Trophoblast cell (in vitro differentiated cells and primary cell): Measurements from ENCODE around the gene HAUS7.

ENCODE experiments used
- DNase-seq, 2 donors: peaks; one replicate each; pipeline ENCODE4 v3.0.0-alpha.2; 2016
- H2AFZ ChIP-seq: 2 replicates; pipeline ENCODE4 v1.6.1; 2013; ENCODE audit warnings: low read length, moderate library complexity, mild to moderate bottlenecking; ENCODE audit not compliant: insufficient read depth, poor library complexity
- H2AK5ac ChIP-seq: 2 replicates; pipeline ENCODE4 v1.6.1; 2013; ENCODE audit warnings: mild to moderate bottlenecking, low read length
- H2BK120ac ChIP-seq: 2 replicates; pipeline ENCODE4 v1.6.1; 2013; ENCODE audit warnings: low read length, mild to moderate bottlenecking, moderate library complexity; ENCODE audit not compliant: insufficient read depth, poor library complexity
- H2BK12ac ChIP-seq: 2 replicates; pipeline ENCODE4 v1.6.1; 2013; ENCODE audit warnings: mild to moderate bottlenecking, low read length, moderate library complexity
- H2BK5ac ChIP-seq: 2 replicates; pipeline ENCODE4 v1.6.1; 2013; ENCODE audit warnings: low read length, low read depth, moderate library complexity, mild to moderate bottlenecking; ENCODE audit not compliant: poor library complexity
- H3K14ac ChIP-seq: 2 replicates; pipeline ENCODE4 v1.6.1; 2013; ENCODE audit warnings: mild to moderate bottlenecking, low read length
- H3K18ac ChIP-seq: 2 replicates; pipeline ENCODE4 v1.6.1; 2013; ENCODE audit warnings: mild to moderate bottlenecking, low read length
- H3K23ac ChIP-seq: 2 replicates; pipeline ENCODE4 v1.6.1; 2013; ENCODE audit warnings: low read length
- H3K27ac ChIP-seq: 2 replicates; pipeline ENCODE4 v1.5.1; 2013; ENCODE audit warnings: low read depth, mild to moderate bottlenecking, inconsistent platforms, low read length, moderate library complexity
- H3K27me3 ChIP-seq: 2 replicates; pipeline ENCODE4 v1.6.1; 2013; ENCODE audit warnings: inconsistent platforms, mild to moderate bottlenecking, low read length, moderate library complexity; ENCODE audit not compliant: insufficient read depth
- H3K36me3 ChIP-seq, 2 experiments: 1 replicate in 1 of 2; 2 replicates in 1 of 2; pipeline ENCODE4 v1.6.1; 2013; ENCODE audit warnings: low read length in 2 of 2, mild to moderate bottlenecking in 2 of 2, moderate library complexity in 1 of 2; ENCODE audit not compliant: insufficient read depth in 2 of 2, control insufficient read depth in 1 of 2
- H3K4ac ChIP-seq: 2 replicates; pipeline ENCODE4 v1.6.1; 2013; ENCODE audit warnings: low read depth, mild to moderate bottlenecking, low read length, moderate library complexity
- H3K4me1 ChIP-seq, 2 experiments: 1 replicate in 1 of 2; 2 replicates in 1 of 2; pipeline ENCODE4 v1.6.1; 2013; ENCODE audit warnings: low read length in 2 of 2, mild to moderate bottlenecking in 2 of 2, moderate library complexity in 1 of 2; ENCODE audit not compliant: insufficient read depth in 2 of 2, control insufficient read depth in 1 of 2
- H3K4me2 ChIP-seq: 2 replicates; pipeline ENCODE4 v1.6.1; 2013; ENCODE audit warnings: inconsistent platforms, mild to moderate bottlenecking, low read length, moderate library complexity
- H3K4me3 ChIP-seq: 2 replicates; pipeline ENCODE4 v1.5.1; 2013; ENCODE audit warnings: mild to moderate bottlenecking, low read depth, low read length, inconsistent platforms
- H3K79me1 ChIP-seq: one replicate; pipeline ENCODE4 v1.6.1; 2013; ENCODE audit warnings: low read length
- H3K79me2 ChIP-seq: 2 replicates; pipeline ENCODE4 v1.6.1; 2013; ENCODE audit warnings: low read length, mild to moderate bottlenecking; ENCODE audit not compliant: control insufficient read depth, insufficient read depth, poor library complexity
- H3K9ac ChIP-seq: 2 replicates; pipeline ENCODE4 v1.6.1; 2013; ENCODE audit warnings: mild to moderate bottlenecking, low read length
- H3K9me3 ChIP-seq: 2 replicates; pipeline ENCODE4 v1.6.1; 2013; ENCODE audit warnings: low read depth, mild to moderate bottlenecking, control low read depth, inconsistent platforms, low read length; ENCODE audit not compliant: insufficient read depth
- H4K12ac ChIP-seq: 2 replicates; pipeline ENCODE4 v1.6.1; 2013; ENCODE audit warnings: low read depth, mild to moderate bottlenecking, low read length, moderate library complexity
- H4K8ac ChIP-seq: 2 replicates; pipeline ENCODE4 v1.6.1; 2013; ENCODE audit warnings: low read depth, mild to moderate bottlenecking, low read length, moderate library complexity
- H4K91ac ChIP-seq: one replicate; pipeline ENCODE4 v1.6.1; 2013; ENCODE audit warnings: low read depth, mild to moderate bottlenecking, low read length, moderate library complexity
- WGBS: extraction: QIAGEN DNeasy Blood & Tissue Kit; methylation state at CpG from one replicate; pipeline ENCODE4 v1.1.7; 2013; ENCODE audit warnings: missing lambda C conversion rate; ENCODE audit not compliant: insufficient read length, insufficient coverage; ENCODE audit errors: extremely low coverage; 5-methylcytosine and 5-hydroxymethylcytosine counted together

Gene HAUS7

GRCh38 chrX:153456704-153457103 lies 13.7 kb downstream of the HAUS7 start:
- H3K14ac ChIP-seq: no peak overlapping the region
- peaks cover 6 to 10% of the 10 kb centered on the region in 2 experiments for H3K4me1 ChIP-seq
- no peak overlapping the region for H3K4me2 ChIP-seq
- H3K79me2 ChIP-seq: no peaks in the 10 kb centered on the region
- no peaks in the 10 kb centered on the region for H3K27me3 ChIP-seq
- no peak overlapping the region for H3K23ac ChIP-seq
- no peak overlapping the region for H3K4me3 ChIP-seq
- H2BK120ac ChIP-seq: no peak overlapping the region
- no peak overlapping the region for H2AFZ ChIP-seq
- H3K79me1 ChIP-seq: peaks cover 7% of the 10 kb centered on the region
- DNase-seq: no peak
- peaks cover 11 to 14% of the 10 kb centered on the region in 2 experiments for H3K36me3 ChIP-seq
- H2BK12ac ChIP-seq: no peak overlapping the region
- no peak overlapping the region for H2BK5ac ChIP-seq
- no peak overlapping the region for H2AK5ac ChIP-seq
- no peak overlapping the region for H4K91ac ChIP-seq
- no peaks in the 10 kb centered on the region for H3K9me3 ChIP-seq
- no CpG with 5 or more reads among the region's 9 CpGs for WGBS
- no peak overlapping the region for H3K9ac ChIP-seq
- H3K27ac ChIP-seq: no peak overlapping the region
- H4K12ac ChIP-seq: no peak overlapping the region
- H4K8ac ChIP-seq: no peak overlapping the region
- H3K4ac ChIP-seq: no peak overlapping the region
- no peak overlapping the region for H3K18ac ChIP-seq

GRCh38 chrX:153456161-153456560 lies 14.2 kb downstream of the HAUS7 start:
- H3K79me1 ChIP-seq: peaks cover 7% of the 10 kb centered on the region
- H2AFZ ChIP-seq: no peak overlapping the region
- no peak overlapping the region for H3K27ac ChIP-seq
- no peak overlapping the region for H3K14ac ChIP-seq
- no peaks in the 10 kb centered on the region for H3K9me3 ChIP-seq
- H3K4ac ChIP-seq: no peak overlapping the region
- WGBS: no CpG with 5 or more reads among the region's 12 CpGs
- H2BK12ac ChIP-seq: no peak overlapping the region
- H2BK5ac ChIP-seq: no peak overlapping the region
- no peak overlapping the region for H3K9ac ChIP-seq
- H3K4me1 ChIP-seq: peaks cover 6 to 10% of the 10 kb centered on the region in 2 experiments
- no peak overlapping the region for H4K12ac ChIP-seq
- no peak overlapping the region for H2BK120ac ChIP-seq
- H3K18ac ChIP-seq: no peak overlapping the region
- peaks cover 9 to 12% of the 10 kb centered on the region in 2 experiments for H3K36me3 ChIP-seq
- H4K8ac ChIP-seq: no peak overlapping the region
- H3K79me2 ChIP-seq: no peaks in the 10 kb centered on the region
- H3K4me2 ChIP-seq: no peak overlapping the region
- DNase-seq: no peak
- no peak overlapping the region for H3K4me3 ChIP-seq
- H2AK5ac ChIP-seq: no peak overlapping the region
- H3K23ac ChIP-seq: no peak overlapping the region
- H3K27me3 ChIP-seq: no peaks in the 10 kb centered on the region
- no peak overlapping the region for H4K91ac ChIP-seq

DNA sequence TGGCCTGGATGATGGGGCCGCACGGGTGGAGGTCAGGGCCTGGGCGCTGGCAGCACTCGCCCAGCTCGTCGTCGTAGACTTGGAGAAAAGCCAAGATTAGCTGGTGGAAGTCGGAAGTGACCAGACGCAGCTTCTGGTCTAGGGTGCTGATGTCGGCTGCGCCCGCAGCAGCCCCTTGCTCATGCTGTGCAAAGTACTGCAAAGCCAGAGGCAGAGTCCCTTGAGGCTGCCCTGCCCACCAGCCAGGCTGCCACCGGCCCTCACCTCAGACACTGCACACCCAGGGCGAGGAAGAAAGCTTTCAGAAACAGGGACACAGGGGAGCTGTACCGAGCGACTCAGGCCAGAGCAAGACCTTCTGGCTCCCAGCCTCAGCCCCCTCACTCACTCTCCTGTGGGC lies 14.8 kb downstream of the HAUS7 start:
- H3K23ac ChIP-seq: no peak overlapping the region
- H2BK120ac ChIP-seq: no peak overlapping the region
- no peak overlapping the region for H3K18ac ChIP-seq
- no peak overlapping the region for H4K12ac ChIP-seq
- no peaks in the 10 kb centered on the region for H3K27me3 ChIP-seq
- H3K4ac ChIP-seq: no peak overlapping the region
- H3K9me3 ChIP-seq: no peaks in the 10 kb centered on the region
- no peak for DNase-seq
- no CpG with 5 or more reads among the region's 16 CpGs for WGBS
- no peak overlapping the region for H3K9ac ChIP-seq
- H3K27ac ChIP-seq: no peak overlapping the region
- no peak overlapping the region for H3K4me3 ChIP-seq
- peaks cover 9 to 12% of the 10 kb centered on the region in 2 experiments for H3K36me3 ChIP-seq
- no peak overlapping the region for H2BK5ac ChIP-seq
- H3K79me2 ChIP-seq: no peaks in the 10 kb centered on the region
- H2AK5ac ChIP-seq: no peak overlapping the region
- no peak overlapping the region for H3K4me2 ChIP-seq
- H2BK12ac ChIP-seq: no peak overlapping the region
- no peak overlapping the region for H4K91ac ChIP-seq
- H2AFZ ChIP-seq: no peak overlapping the region
- H3K79me1 ChIP-seq: peaks cover 6% of the 10 kb centered on the region
- H3K14ac ChIP-seq: no peak overlapping the region
- H3K4me1 ChIP-seq: peaks cover 4 to 9% of the 10 kb centered on the region in 2 experiments
- H4K8ac ChIP-seq: no peak overlapping the region

DNA sequence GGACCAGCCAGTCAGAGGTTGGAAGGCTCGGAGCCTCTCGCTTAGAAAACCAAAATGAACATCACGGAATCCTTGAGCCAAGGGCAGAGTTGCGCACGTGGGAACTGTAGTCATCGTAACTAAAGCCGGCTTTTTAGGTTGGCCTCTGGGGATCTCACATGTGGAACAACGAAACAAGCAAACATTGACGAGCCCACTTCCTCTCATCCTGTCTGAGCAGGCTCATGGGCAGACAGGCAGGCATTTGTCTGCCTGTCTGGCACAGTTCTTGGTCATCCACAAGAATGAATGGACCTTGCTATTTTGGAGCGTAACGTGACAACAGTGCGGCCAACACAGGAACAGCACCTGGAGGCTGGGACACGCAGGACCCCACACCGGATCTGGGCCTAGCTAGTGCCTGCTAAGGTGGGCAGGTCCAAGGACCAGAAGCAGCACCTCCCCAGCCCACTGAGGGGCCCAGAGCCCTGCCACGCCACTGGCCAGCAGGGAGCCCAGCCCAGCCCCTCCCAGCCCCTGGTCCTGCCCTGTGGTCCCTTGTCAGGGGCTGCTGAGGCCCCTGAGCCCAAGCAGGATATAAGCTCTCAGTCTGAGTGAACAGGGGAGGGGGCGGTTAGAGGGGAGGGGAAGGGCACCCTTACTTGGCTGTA lies 15.3 kb downstream of the HAUS7 start:
- no peak overlapping the region for H2BK120ac ChIP-seq
- no peak for DNase-seq
- H3K36me3 ChIP-seq: peaks cover 9 to 12% of the 10 kb centered on the region in 2 experiments
- no peak overlapping the region for H3K4me2 ChIP-seq
- no peak overlapping the region for H4K8ac ChIP-seq
- H2AK5ac ChIP-seq: no peak overlapping the region
- H3K14ac ChIP-seq: no peak overlapping the region
- H3K79me2 ChIP-seq: no peaks in the 10 kb centered on the region
- H3K18ac ChIP-seq: no peak overlapping the region
- no peak overlapping the region for H3K27ac ChIP-seq
- no peak overlapping the region for H3K4me3 ChIP-seq
- H3K4me1 ChIP-seq: peaks cover 3 to 8% of the 10 kb centered on the region in 2 experiments
- no peak overlapping the region for H2BK5ac ChIP-seq
- no peaks in the 10 kb centered on the region for H3K27me3 ChIP-seq
- no peak overlapping the region for H4K12ac ChIP-seq
- no peak overlapping the region for H2BK12ac ChIP-seq
- no peak overlapping the region for H2AFZ ChIP-seq
- H3K9me3 ChIP-seq: no peaks in the 10 kb centered on the region
- no peak overlapping the region for H3K23ac ChIP-seq
- no peak overlapping the region for H3K9ac ChIP-seq
- WGBS: no CpG with 5 or more reads among the region's 16 CpGs
- H4K91ac ChIP-seq: no peak overlapping the region
- H3K79me1 ChIP-seq: peaks cover 4% of the 10 kb centered on the region
- no peak overlapping the region for H3K4ac ChIP-seq
